Raji (cell line): ENCODE results near the gene PXDN.

Experiments used
- POLR2A ChIP-seq: IDR thresholded peaks from 2 replicates; pipeline ENCODE4 v1.6.1; 2011; ENCODE audit warnings: low read depth, low read length, control low read depth; ENCODE audit not compliant: insufficient read depth

PXDN gene

GRCh38 chr2:1691366-1691765, 52.9 kb downstream of the PXDN start:
- no peak for TF ChIP-seq POLR2A

GRCh38 chr2:1690056-1690775, 54.1 kb downstream of the PXDN start:
- no peak for TF ChIP-seq POLR2A

- no peak for TF ChIP-seq POLR2A
Observed at GRCh38 chr2:1688859-1689258, 55.5 kb downstream of the PXDN start.

GRCh38 chr2:1688161-1688560, 56.2 kb downstream of the PXDN start:
- TF ChIP-seq POLR2A = no peak

GRCh38 chr2:1687254-1687653, 57.1 kb downstream of the PXDN start:
- TF ChIP-seq POLR2A = no peak

GRCh38 chr2:1686784-1687105, 57.6 kb downstream of the PXDN start:
- no peak for TF ChIP-seq POLR2A

- TF ChIP-seq POLR2A = no peak
Observed at GRCh38 chr2:1685957-1686783, 58.1 kb downstream of the PXDN start.

GRCh38 chr2:1685078-1685956, 59.0 kb downstream of the PXDN start:
- no peak for TF ChIP-seq POLR2A

- no peak for TF ChIP-seq POLR2A
Observed at GRCh38 chr2:1683297-1683696, 61.0 kb downstream of the PXDN start.

GRCh38 chr2:1682181-1682440, 62.2 kb downstream of the PXDN start:
- no peak for TF ChIP-seq POLR2A

GRCh38 chr2:1681323-1682180, 62.8 kb downstream of the PXDN start:
- no peak for TF ChIP-seq POLR2A

GRCh38 chr2:1681017-1681318, 63.3 kb downstream of the PXDN start:
- TF ChIP-seq POLR2A = no peak

GRCh38 chr2:1680222-1681016, 63.9 kb downstream of the PXDN start:
- no peak for TF ChIP-seq POLR2A

- TF ChIP-seq POLR2A = no peak
Observed at GRCh38 chr2:1678609-1679008, 65.7 kb downstream of the PXDN start.
